H1 (cell line): ENCODE results near the gene TSPAN1. TPM values are rescaled to one million over a fixed set of nuclear protein-coding genes. Genes with fewer than 3 reads are reported as not detected.
A peak's percentile ranks its signal among the peaks of the same experiment; 100 is the strongest.

Experiments used
- FOSL1 ChIP-seq: IDR thresholded peaks from 2 replicates; pipeline ENCODE4 v1.6.1; 2011; ENCODE audit warnings: mild to moderate bottlenecking, low read depth, low read length, moderate library complexity; ENCODE audit not compliant: insufficient read depth
- SIN3A ChIP-seq, 2 experiments: IDR thresholded peaks in 1 of 2; conservative IDR thresholded peaks in 1 of 2; 2 replicates each; pipeline ENCODE4 v1.6.1; 2011 to 2012; ENCODE audit warnings: low read length in 2 of 2, improper control_type of control experiment in 1 of 2, low read depth in 1 of 2, mild to moderate bottlenecking in 1 of 2
- SIX5 ChIP-seq: IDR thresholded peaks from 2 replicates; pipeline ENCODE4 v1.6.1; 2011; ENCODE audit warnings: mild to moderate bottlenecking, low read depth, low read length
- SRF ChIP-seq: IDR thresholded peaks from 2 replicates; pipeline ENCODE4 v1.6.1; 2011; ENCODE audit warnings: mild to moderate bottlenecking, low read depth, low read length, moderate library complexity
- TAF7 ChIP-seq: optimal IDR thresholded peaks from 2 replicates; pipeline ENCODE3; 2011; ENCODE audit warnings: low read depth, mild to moderate bottlenecking, inconsistent platforms, low read length, moderate library complexity, borderline replicate concordance
- TEAD4 ChIP-seq: IDR thresholded peaks from 2 replicates; pipeline ENCODE4 v1.6.1; 2012; ENCODE audit warnings: low read depth, low read length, inconsistent platforms, mixed read lengths
- polyA plus RNA-seq, 7 experiments: library from polyadenylated mRNA; depleted of rRNA in 3 of 7; stranded (reverse) in 5 of 7; unstranded in 2 of 7; fragments of >200 nt in 5 of 7; fragments of 200-250 nt in 2 of 7; gene quantifications; 1 replicate in 5 of 7; 2 replicates in 1 of 7; 4 replicates in 1 of 7; pipeline versions ENCODE4 v1.2.1 to v1.2.3, GENCODE V29; 2011 to 2013; ENCODE audit warnings: missing spikeins in 2 of 7, mixed read lengths in 2 of 7
- total RNA-seq: library from RNA; stranded (reverse); fragmentation: NEBNext Ultra II Directional; extraction: Animal tissue kit (Norgen Biotek cat#: 25700); gene quantifications from 2 replicates; pipeline ENCODE4 v1.2.1, GENCODE V29; 2021

Gene TSPAN1
- total and polyA plus RNA-seq, 2 of the 8 experiments (the other 6 are each of a cell fraction or from before 2014, with no cell fraction given): 0.05 TPM; not detected in 1

- peak; percentile 26 for TF ChIP-seq TAF7
- TF ChIP-seq SIX5: no peak
- TF ChIP-seq SIN3A (conservative IDR thresholded peaks at IDR 0.05 in 1 of 2, IDR thresholded peaks at IDR 0.05 in 1 of 2; ENCODE audit: low read depth in 1 of 2, low read length in 2 of 2): no peak
- TF ChIP-seq SRF: no peak
- no peak for TF ChIP-seq FOSL1
- 0 out of 2 replicates have a peak, but pooled peaks have one; percentile 1 for TF ChIP-seq TEAD4
Measured at GRCh38 chr1:46223472-46223943, 48.6 kb downstream of the TSPAN1 start (continued).
